ENCODE results near the gene HIPK2.

DNA sequence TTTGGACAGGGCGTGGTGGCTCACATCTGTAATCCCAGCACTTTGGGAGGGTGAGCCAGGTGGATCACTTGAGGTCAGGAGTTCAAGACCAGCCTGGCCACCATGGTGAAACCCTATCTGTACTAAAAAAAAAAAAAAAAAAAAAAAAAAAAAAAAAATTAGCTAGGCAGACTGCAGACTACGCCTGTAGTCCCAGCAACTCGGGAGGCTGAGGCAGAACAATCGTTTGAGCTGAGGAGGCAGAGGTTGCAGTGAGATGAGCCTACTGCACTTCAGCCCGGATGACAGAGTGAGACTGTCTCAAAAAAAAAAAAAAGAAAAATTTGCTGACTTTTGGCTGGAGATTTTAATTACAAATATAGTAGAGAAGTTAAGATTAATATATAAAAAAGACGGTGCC is 104.0 kb downstream of the HIPK2 start:
- TF ChIP-seq, protein P1, sequence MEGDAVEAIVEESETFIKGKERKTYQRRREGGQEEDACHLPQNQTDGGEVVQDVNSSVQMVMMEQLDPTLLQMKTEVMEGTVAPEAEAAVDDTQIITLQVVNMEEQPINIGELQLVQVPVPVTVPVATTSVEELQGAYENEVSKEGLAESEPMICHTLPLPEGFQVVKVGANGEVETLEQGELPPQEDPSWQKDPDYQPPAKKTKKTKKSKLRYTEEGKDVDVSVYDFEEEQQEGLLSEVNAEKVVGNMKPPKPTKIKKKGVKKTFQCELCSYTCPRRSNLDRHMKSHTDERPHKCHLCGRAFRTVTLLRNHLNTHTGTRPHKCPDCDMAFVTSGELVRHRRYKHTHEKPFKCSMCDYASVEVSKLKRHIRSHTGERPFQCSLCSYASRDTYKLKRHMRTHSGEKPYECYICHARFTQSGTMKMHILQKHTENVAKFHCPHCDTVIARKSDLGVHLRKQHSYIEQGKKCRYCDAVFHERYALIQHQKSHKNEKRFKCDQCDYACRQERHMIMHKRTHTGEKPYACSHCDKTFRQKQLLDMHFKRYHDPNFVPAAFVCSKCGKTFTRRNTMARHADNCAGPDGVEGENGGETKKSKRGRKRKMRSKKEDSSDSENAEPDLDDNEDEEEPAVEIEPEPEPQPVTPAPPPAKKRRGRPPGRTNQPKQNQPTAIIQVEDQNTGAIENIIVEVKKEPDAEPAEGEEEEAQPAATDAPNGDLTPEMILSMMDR (optimal IDR thresholded peaks at IDR 0.05 in 1 of 3, IDR thresholded peaks at IDR 0.05 in 1 of 3, conservative IDR thresholded peaks at IDR 0.05 in 1 of 3; ENCODE audit: extremely low read depth in 1 of 3, insufficient read depth in 2 of 3, low read length in 3 of 3): no peak
- no peak for TF ChIP-seq EZH2 (IDR thresholded peaks at IDR 0.05; ENCODE audit: low read length)
